Liver (tissue), 3 donors: ENCODE data around the gene PTPRQ.

ENCODE experiments used
- ATF3 ChIP-seq: IDR thresholded peaks from 2 replicates; pipeline ENCODE4 v1.6.1; 2016; ENCODE audit warnings: antibody characterized with exemption
- EGR1 ChIP-seq, 2 donors: IDR thresholded peaks; 2 replicates each; pipeline ENCODE4 v1.6.1; 2016 to 2018; ENCODE audit warnings: antibody characterized with exemption in 2 of 2, low read depth in 2 of 2
- FOXA1 ChIP-seq: IDR thresholded peaks from 2 replicates; pipeline ENCODE4 v1.6.1; 2016; ENCODE audit warnings: antibody characterized with exemption
- TAF1 ChIP-seq: conservative IDR thresholded peaks from 2 replicates; pipeline ENCODE4 v1.6.1; 2016; ENCODE audit warnings: antibody characterized with exemption, mild to moderate bottlenecking
- YY1 ChIP-seq: IDR thresholded peaks from 2 replicates; pipeline ENCODE4 v1.6.1; 2016; ENCODE audit warnings: antibody characterized with exemption, mild to moderate bottlenecking
- ZBTB33 ChIP-seq: IDR thresholded peaks from 2 replicates; pipeline ENCODE4 v1.6.1; 2016; ENCODE audit warnings: antibody characterized with exemption
- TF ChIP-seq, protein P1 (sequence below): fragments of 150-350 bp; IDR thresholded peaks from 2 replicates; pipeline ENCODE4 v1.5.1; 2017; ENCODE audit warnings: improper control_type of control experiment, low read depth, low read length; ENCODE audit not compliant: missing input control
- TF ChIP-seq, protein P2 (sequence below): IDR thresholded peaks from 2 replicates; pipeline ENCODE4 v1.6.1; 2016; ENCODE audit warnings: antibody characterized with exemption
- donor health status: healthy.
- donor health status: healthy.

GRCh38 chr12:80713419-80713818 lies 269.4 kb downstream of the PTPRQ start:
- TF ChIP-seq, protein P1, sequence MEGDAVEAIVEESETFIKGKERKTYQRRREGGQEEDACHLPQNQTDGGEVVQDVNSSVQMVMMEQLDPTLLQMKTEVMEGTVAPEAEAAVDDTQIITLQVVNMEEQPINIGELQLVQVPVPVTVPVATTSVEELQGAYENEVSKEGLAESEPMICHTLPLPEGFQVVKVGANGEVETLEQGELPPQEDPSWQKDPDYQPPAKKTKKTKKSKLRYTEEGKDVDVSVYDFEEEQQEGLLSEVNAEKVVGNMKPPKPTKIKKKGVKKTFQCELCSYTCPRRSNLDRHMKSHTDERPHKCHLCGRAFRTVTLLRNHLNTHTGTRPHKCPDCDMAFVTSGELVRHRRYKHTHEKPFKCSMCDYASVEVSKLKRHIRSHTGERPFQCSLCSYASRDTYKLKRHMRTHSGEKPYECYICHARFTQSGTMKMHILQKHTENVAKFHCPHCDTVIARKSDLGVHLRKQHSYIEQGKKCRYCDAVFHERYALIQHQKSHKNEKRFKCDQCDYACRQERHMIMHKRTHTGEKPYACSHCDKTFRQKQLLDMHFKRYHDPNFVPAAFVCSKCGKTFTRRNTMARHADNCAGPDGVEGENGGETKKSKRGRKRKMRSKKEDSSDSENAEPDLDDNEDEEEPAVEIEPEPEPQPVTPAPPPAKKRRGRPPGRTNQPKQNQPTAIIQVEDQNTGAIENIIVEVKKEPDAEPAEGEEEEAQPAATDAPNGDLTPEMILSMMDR, result no peak
- no peak for TF ChIP-seq FOXA1
- TF ChIP-seq ZBTB33, result no peak
- no peak for TF ChIP-seq TAF1
- no peak for TF ChIP-seq YY1
- TF ChIP-seq EGR1 (IDR thresholded peaks at IDR 0.05; ENCODE audit: low read depth in 2 of 2), result no peak
- TF ChIP-seq, protein P2, sequence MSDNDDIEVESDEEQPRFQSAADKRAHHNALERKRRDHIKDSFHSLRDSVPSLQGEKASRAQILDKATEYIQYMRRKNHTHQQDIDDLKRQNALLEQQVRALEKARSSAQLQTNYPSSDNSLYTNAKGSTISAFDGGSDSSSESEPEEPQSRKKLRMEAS, result no peak
- TF ChIP-seq ATF3, result no peak
